ENCODE results near the gene MAG. TPM values are rescaled to one million over a fixed set of nuclear protein-coding genes. Genes with fewer than 3 reads are reported as not detected.

Gene MAG
- total RNA-seq, 2 experiments from 2014 or later: not detected

DNA sequence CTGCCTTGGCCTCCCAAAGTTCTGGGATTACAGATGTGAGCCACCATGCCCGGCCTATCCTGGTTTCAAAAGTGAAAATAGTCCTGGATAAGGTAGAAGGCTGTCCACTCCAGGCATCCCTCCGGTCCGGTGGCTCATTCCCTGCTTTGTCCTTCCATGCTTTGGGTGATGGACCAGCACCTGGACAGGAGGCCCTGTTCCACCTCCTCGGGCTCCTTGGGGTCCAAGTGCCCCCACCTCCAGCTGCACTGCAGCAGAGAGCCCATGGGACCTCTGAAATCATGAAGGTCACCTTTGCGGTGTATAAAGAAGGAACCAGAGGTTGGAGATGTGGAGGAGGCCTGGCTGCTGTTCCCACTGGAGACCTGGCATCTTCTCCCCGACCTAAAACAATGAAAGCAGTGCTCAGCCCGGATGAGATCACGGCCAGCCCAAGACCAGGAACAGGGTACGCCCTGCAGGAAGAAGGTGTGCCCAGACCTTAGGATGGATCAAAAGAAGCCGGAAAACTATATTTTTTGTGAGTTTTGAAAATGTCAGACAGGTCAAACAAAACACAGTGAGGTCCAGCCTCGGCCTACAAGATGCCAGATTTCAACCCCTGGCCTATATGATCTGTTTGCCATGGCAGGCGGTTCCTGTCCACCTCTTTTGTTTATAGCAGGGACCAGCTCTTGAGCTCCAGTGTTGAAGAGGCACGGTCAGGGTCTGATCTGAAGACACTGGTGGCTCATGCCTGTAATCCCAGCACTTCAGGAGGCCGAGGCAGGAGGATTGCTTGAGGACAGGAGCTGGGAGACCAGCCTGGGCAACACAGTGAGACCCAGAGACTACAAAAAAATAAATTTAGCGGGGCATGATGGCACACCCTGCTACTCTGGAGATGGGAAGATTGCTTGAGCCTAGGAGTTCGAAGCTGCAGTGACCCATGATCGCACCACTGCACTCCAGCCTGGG, 37.3 kb upstream of the MAG start:
- TF ChIP-seq CTCF (IDR thresholded peaks at IDR 0.05): no peak
- no peaks in the 10 kb centered on the region for H3K9me3 ChIP-seq (ENCODE audit: control insufficient read depth in 1 of 2, insufficient read depth in 1 of 2, low read length in 2 of 2)
- intact Hi-C loops (cut with DNase I, micrococcal nuclease): no loop called here
- no peak overlapping the region for H3K4me3 Mint-ChIP-seq
- peaks cover 24% of the 10 kb centered on the region for H3K4me1 ChIP-seq (ENCODE audit: insufficient read depth, low read length)
- no peak overlapping the region for H3K4me3 ChIP-seq (ENCODE audit: low read length)
- peaks cover 20% of the 10 kb centered on the region for H3K36me3 ChIP-seq (ENCODE audit: insufficient read depth, low read length)
- peaks cover 37% of the 10 kb centered on the region for H3K36me3 Mint-ChIP-seq (ENCODE audit: low read depth)
- no peak overlapping the region for H3K27ac Mint-ChIP-seq
- ChIA-PET POLR2A (interaction anchor here (4.0 kb wide), 1 partner anchor 14 kb away, joined by 18 read pairs; no protein-coding TSS in a partner anchor), CTCF (no interaction called here)
- H3K9me3 Mint-ChIP-seq: no peaks in the 10 kb centered on the region
- H3K27ac ChIP-seq (ENCODE audit: low read depth in 1 of 2, low read length in 2 of 2): no peak overlapping the region
- H3K27me3 Mint-ChIP-seq: peaks cover 3% of the 10 kb centered on the region
- ATAC-seq (ENCODE audit: poor library complexity) (no peak), DNase-seq (no peak)
- H3K27me3 ChIP-seq (ENCODE audit: control insufficient read depth in 1 of 2, insufficient read depth in 2 of 2, low read length in 2 of 2): no peaks in the 10 kb centered on the region
- H3K4me1 Mint-ChIP-seq (ENCODE audit: low read depth): peaks cover 26% of the 10 kb centered on the region

- peaks cover 24% of the 10 kb centered on the region for H3K36me3 Mint-ChIP-seq (ENCODE audit: low read depth)
Observed at GRCh38 chr19:35256566-35256965, 35.4 kb upstream of the MAG start.

GRCh38 chr19:35257113-35257461, 34.9 kb upstream of the MAG start:
- ATAC-seq (ENCODE audit: poor library complexity): no peak
- no peaks in the 10 kb centered on the region for H3K9me3 Mint-ChIP-seq
- H3K4me1 Mint-ChIP-seq (ENCODE audit: low read depth): peaks cover 17% of the 10 kb centered on the region
- TF ChIP-seq CTCF (IDR thresholded peaks at IDR 0.05): no peak
- POLR2A ChIA-PET: interaction anchor here (0.8 to 4.0 kb wide), 5 partner anchors 11 to 115 kb away, joined by 3 to 18 read pairs (median 4); partner anchors contain the start of gene USF2
- CTCF ChIA-PET: no interaction called here
- Histone ChIP-seq H3K27ac (ENCODE audit: low read depth in 1 of 2, low read length in 2 of 2) (no peak overlapping the region), H3K4me1 (ENCODE audit: insufficient read depth, low read length) (peaks cover 16% of the 10 kb centered on the region), H3K4me3 (ENCODE audit: low read length) (no peak overlapping the region), H3K9me3 (ENCODE audit: control insufficient read depth in 1 of 2, insufficient read depth in 1 of 2, low read length in 2 of 2) (no peaks in the 10 kb centered on the region), H3K27me3 (ENCODE audit: control insufficient read depth in 1 of 2, insufficient read depth in 2 of 2, low read length in 2 of 2) (no peaks in the 10 kb centered on the region), H3K36me3 (ENCODE audit: insufficient read depth, low read length) (peaks cover 19% of the 10 kb centered on the region)
- peaks cover 23% of the 10 kb centered on the region for H3K36me3 Mint-ChIP-seq (ENCODE audit: low read depth)
- no peak overlapping the region for H3K4me3 Mint-ChIP-seq
- no peaks in the 10 kb centered on the region for H3K27me3 Mint-ChIP-seq
- H3K27ac Mint-ChIP-seq: peak overlapping the region; percentile 28
- intact Hi-C loops (cut with DNase I, micrococcal nuclease): no loop called here
- no peak for DNase-seq

More at GRCh38 chr19:35256566-35256965, 35.4 kb upstream of the MAG start:
- H3K4me1 Mint-ChIP-seq (ENCODE audit: low read depth): peaks cover 17% of the 10 kb centered on the region
- CTCF ChIA-PET: no interaction called here
- ATAC-seq (ENCODE audit: poor library complexity) (no peak), DNase-seq (no peak)
- H3K4me3 ChIP-seq (ENCODE audit: low read length): no peak overlapping the region
- H3K27me3 ChIP-seq (ENCODE audit: control insufficient read depth in 1 of 2, insufficient read depth in 2 of 2, low read length in 2 of 2): no peaks in the 10 kb centered on the region
- no peak overlapping the region for H3K4me3 Mint-ChIP-seq
- POLR2A ChIA-PET: interaction anchor here (1.4 to 4.0 kb wide), 4 partner anchors 12 to 114 kb away, joined by 4 to 18 read pairs (median 5); partner anchors contain the start of gene USF2
- no peaks in the 10 kb centered on the region for H3K27me3 Mint-ChIP-seq
- no peak for TF ChIP-seq CTCF (IDR thresholded peaks at IDR 0.05)
- no peak overlapping the region for H3K27ac ChIP-seq (ENCODE audit: low read depth in 1 of 2, low read length in 2 of 2)
- H3K36me3 ChIP-seq (ENCODE audit: insufficient read depth, low read length): peaks cover 18% of the 10 kb centered on the region
- intact Hi-C loops (cut with DNase I, micrococcal nuclease): no loop called here
- H3K27ac Mint-ChIP-seq: peak overlapping the region; percentile 55
- no peaks in the 10 kb centered on the region for H3K9me3 Mint-ChIP-seq
- peaks cover 16% of the 10 kb centered on the region for H3K4me1 ChIP-seq (ENCODE audit: insufficient read depth, low read length)
- H3K9me3 ChIP-seq (ENCODE audit: control insufficient read depth in 1 of 2, insufficient read depth in 1 of 2, low read length in 2 of 2): no peaks in the 10 kb centered on the region

All from CD4-positive, alpha-beta T cell (primary cell).